Testis (tissue), 3 donors: ENCODE data around the gene ZBTB7A. TPM values are rescaled to one million over a fixed set of nuclear protein-coding genes. Genes with fewer than 3 reads are reported as not detected.

Experiments
- DNase-seq: peaks from one replicate; pipeline ENCODE4 v3.0.0-alpha.2; 2019
- H3K27ac ChIP-seq, 2 donors: fragments of 200-600 bp; sonication (generic); one replicate each; pipeline ENCODE4 v1.5.1; 2019
- H3K27me3 ChIP-seq: fragments of 200-600 bp; sonication (generic); one replicate; pipeline ENCODE4 v1.5.1; 2019
- H3K36me3 ChIP-seq: fragments of 200-600 bp; sonication (generic); one replicate; pipeline ENCODE4 v1.5.1; 2017; ENCODE audit warnings: low read depth; ENCODE audit errors: missing control alignments
- H3K4me1 ChIP-seq: fragments of 200-600 bp; sonication (generic); one replicate; pipeline ENCODE4 v1.5.1; 2019
- H3K4me3 ChIP-seq, 2 donors: fragments of 200-600 bp; sonication (generic); one replicate each; pipeline ENCODE4 v1.5.1; 2017 to 2019
- H3K9me3 ChIP-seq: fragments of 200-600 bp; sonication (generic); one replicate; pipeline ENCODE4 v1.5.1; 2017
- CTCF ChIP-seq, 3 experiments: fragments of 450-650 bp in 2 of 3; fragments of 200-600 bp in 1 of 3; sonication (generic) in 1 of 3; IDR thresholded peaks; one replicate each; pipeline ENCODE4 v1.5.1; 2016 to 2019; ENCODE audit warnings: antibody characterized with exemption in 3 of 3, mild to moderate bottlenecking in 2 of 3, moderate library complexity in 1 of 3
- POLR2A ChIP-seq: fragments of 450-650 bp; IDR thresholded peaks from one replicate; pipeline ENCODE4 v1.6.1; 2017; ENCODE audit warnings: antibody characterized with exemption, mild to moderate bottlenecking, moderate library complexity
- WGBS, 2 donors: methylation state at CpG; one replicate each; pipeline ENCODE4 v1.1.5; 2018; 5-methylcytosine and 5-hydroxymethylcytosine counted together
- intact Hi-C: fragments of 100-400 bp; cut with DNase I; formaldehyde crosslinking; loops from one replicate; pipeline ENCODE4 v1.15.1; 2023; ENCODE audit warnings: low total_unique reads
- polyA plus RNA-seq: library from polyadenylated mRNA; stranded (reverse); fragments of 350-450 nt; fragmentation: Illumina TruSeq; extraction: RNeasy Lipid Tissue Mini Kit (QIAGEN cat#74804); gene quantifications from one replicate; pipeline ENCODE4 v1.2.3, GENCODE V29; 2014; ENCODE audit warnings: low read depth, low replicate concordance; ENCODE audit not compliant: insufficient read depth
- total RNA-seq, 2 donors: library from RNA; depleted of rRNA; stranded (reverse); fragments of >200 nt; gene quantifications; one replicate each; pipeline ENCODE4 v1.2.3, GENCODE V29; 2016

Gene ZBTB7A
- total and polyA plus RNA-seq, 3 donors from 2014 or later: 7.5 to 49.4 (median 42.2) TPM

- H3K27me3 ChIP-seq: no peaks in the 10 kb centered on the region
- H3K9me3 ChIP-seq: no peaks in the 10 kb centered on the region
- intact Hi-C loops: no loop called here
- 80 to 84% methylated on average over 21 to 22 of the region's 22 CpGs for WGBS, 2 donors
- TF ChIP-seq POLR2A (no peak), CTCF (IDR thresholded peaks at IDR 0.05) (no peak)
- H3K4me1 ChIP-seq: peaks cover 5% of the 10 kb centered on the region
- H3K4me3 ChIP-seq: no peak overlapping the region
- DNase-seq: no peak
- no peak overlapping the region for H3K27ac ChIP-seq
- no peaks in the 10 kb centered on the region for H3K36me3 ChIP-seq
Observed at GRCh38 chr19:4113398-4114088, 46.8 kb upstream of the ZBTB7A start.

- no peaks in the 10 kb centered on the region for H3K27me3 ChIP-seq
- no peak for TF ChIP-seq CTCF (IDR thresholded peaks at IDR 0.05)
- TF ChIP-seq POLR2A: no peak
- intact Hi-C loops: no loop called here
- no peak overlapping the region for H3K4me3 ChIP-seq
- no peak overlapping the region for H3K27ac ChIP-seq
- H3K36me3 ChIP-seq: no peaks in the 10 kb centered on the region
- WGBS, 2 donors: 69 to 92% methylated on average over 5 to 15 of the region's 17 CpGs
- H3K9me3 ChIP-seq: no peaks in the 10 kb centered on the region
- H3K4me1 ChIP-seq: peaks cover 5% of the 10 kb centered on the region
- DNase-seq: peak; percentile 72
Observed at GRCh38 chr19:4112367-4112766, 45.7 kb upstream of the ZBTB7A start.

GRCh38 chr19:4109626-4109945, 42.9 kb upstream of the ZBTB7A start:
- intact Hi-C loops: no loop called here
- 89 to 94% methylated on average over 6 of the region's 6 CpGs for WGBS, 2 donors
- DNase-seq: no peak
- peaks cover 5% of the 10 kb centered on the region for H3K4me1 ChIP-seq
- no peaks in the 10 kb centered on the region for H3K27me3 ChIP-seq
- no peak overlapping the region for H3K4me3 ChIP-seq
- H3K27ac ChIP-seq: no peak overlapping the region
- H3K9me3 ChIP-seq: no peaks in the 10 kb centered on the region
- no peaks in the 10 kb centered on the region for H3K36me3 ChIP-seq
- TF ChIP-seq POLR2A (no peak), CTCF (IDR thresholded peaks at IDR 0.05) (no peak)

GRCh38 chr19:4108767-4109625, 42.3 kb upstream of the ZBTB7A start:
- 87 to 90% methylated on average over 35 of the region's 35 CpGs for WGBS, 2 donors
- Histone ChIP-seq H3K36me3 (no peaks in the 10 kb centered on the region), H3K27ac (no peak overlapping the region), H3K4me1 (peaks cover 5% of the 10 kb centered on the region), H3K4me3 (no peak overlapping the region), H3K27me3 (no peaks in the 10 kb centered on the region), H3K9me3 (no peaks in the 10 kb centered on the region)
- no peak for TF ChIP-seq CTCF (IDR thresholded peaks at IDR 0.05)
- no peak for TF ChIP-seq POLR2A
- no peak for DNase-seq
- intact Hi-C loops: no loop called here
